HG03097 (cell line): ENCODE measurements around the gene MED16.

ENCODE experiments used
- ATAC-seq: cut with Tn5 transposase; IDR thresholded peaks from one replicate; pipeline ENCODE4 v1.9.1; 2021; ENCODE audit not compliant: unreplicated experiment, low FRiP score

The MED16 gene

DNA sequence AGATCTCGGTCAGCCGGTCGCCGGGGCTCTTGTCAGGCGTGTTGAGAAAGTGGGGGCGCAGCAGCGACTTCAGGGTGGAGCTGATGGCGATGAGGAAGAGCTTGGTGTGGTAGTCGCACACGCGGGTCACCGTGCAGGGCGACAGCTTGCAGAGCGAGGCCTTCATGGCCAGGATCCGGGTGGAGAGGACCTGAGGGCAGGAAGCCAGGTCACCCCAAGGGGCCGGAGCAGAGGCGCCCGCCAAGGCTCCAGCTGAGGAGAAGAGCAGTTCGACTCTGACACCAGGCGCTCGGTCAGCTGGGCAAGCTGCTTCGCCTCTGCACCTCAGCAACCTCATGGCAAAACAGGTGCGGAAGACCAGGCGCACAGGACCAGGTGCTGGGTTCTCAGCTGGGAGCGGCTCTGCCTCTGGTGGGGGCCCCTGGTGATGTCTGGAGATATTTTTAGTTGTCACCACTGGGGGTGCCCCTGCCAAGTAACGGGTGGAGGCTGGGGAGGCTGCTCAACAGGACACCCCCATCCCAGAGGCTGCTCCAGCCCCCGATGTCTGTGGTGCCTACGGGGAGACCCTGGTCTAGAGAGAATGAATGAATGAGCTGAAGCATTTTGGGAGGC, 17.6 kb downstream of the MED16 start:
- no peak for ATAC-seq

DNA sequence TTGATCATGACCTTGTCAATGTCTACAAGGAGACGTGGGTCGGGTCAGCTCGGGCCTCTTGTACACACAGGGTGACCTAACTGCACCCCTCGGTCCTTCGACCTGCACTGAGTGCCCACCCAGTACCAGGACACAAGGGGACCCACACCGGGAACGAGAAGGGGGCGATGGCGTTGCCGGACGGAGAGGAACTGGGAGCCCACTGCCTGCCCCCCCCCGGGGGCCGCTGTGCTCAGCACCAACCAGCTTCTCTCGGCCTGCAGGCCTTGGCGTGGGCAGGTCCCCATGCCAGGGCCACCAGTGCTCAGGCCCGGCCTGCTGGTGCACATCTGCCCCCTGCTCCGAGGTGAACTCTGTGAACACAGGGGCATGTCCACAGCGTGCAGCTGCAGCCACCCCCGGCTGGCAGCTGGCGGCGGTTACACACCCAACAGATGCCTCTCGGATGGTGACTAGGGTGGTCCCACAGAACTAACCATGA, 19.4 kb downstream of the MED16 start:
- ATAC-seq, result no peak

DNA sequence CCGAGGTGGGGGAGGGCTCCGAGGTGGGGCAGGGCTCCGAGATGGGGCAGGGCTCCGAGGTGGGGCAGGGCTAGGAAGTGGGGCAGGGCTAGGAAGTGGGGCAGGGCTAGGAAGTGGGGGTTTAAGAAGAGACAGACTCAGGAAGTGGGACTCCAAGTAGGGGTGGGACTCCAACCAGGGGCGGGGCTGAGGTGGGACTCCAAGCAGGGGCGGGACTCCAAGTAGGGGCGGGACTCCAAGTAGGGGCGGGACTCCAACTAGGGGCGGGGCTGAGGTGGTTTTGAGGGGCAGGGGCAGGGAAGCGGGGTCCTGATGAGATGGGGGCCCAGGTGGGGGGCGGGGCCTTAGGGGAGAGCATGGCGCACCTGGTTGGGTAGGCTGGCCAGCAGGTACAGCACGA, 19.9 kb downstream of the MED16 start:
- no peak for ATAC-seq

DNA sequence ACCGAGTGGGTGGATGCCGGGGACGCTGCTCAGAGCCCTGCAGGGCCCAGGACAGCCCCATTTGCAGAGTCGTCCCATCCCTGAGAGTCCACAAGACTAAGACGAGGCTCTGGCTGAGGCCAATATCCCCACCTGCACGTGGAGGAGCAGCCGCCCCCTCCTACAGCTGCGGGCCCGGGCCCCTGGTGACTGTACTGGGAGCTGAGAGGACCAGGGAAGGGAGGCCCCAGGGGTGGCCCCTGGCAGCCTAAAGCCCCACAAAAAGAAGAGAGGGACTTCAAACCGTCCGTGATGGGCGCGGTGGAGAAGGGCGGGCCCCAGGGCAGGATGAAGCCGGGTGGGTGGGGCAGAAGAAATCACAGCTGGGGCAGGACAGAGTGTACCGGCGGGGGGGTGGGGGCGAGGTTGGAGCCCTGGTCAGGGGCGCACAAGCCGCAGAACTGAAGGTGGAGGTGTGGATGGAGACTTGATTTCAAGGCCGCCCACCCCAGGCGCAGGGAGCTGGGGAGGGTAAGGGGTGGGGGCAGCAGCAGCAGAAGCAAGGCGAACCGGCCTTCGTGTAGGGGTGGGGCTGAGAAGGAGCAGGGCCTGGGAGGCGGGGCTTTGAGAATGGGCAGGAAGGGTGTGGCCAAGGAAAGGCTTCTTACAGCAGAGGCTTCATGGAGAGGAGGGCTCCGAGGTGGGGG, 20.6 kb downstream of the MED16 start:
- ATAC-seq, result no peak

DNA sequence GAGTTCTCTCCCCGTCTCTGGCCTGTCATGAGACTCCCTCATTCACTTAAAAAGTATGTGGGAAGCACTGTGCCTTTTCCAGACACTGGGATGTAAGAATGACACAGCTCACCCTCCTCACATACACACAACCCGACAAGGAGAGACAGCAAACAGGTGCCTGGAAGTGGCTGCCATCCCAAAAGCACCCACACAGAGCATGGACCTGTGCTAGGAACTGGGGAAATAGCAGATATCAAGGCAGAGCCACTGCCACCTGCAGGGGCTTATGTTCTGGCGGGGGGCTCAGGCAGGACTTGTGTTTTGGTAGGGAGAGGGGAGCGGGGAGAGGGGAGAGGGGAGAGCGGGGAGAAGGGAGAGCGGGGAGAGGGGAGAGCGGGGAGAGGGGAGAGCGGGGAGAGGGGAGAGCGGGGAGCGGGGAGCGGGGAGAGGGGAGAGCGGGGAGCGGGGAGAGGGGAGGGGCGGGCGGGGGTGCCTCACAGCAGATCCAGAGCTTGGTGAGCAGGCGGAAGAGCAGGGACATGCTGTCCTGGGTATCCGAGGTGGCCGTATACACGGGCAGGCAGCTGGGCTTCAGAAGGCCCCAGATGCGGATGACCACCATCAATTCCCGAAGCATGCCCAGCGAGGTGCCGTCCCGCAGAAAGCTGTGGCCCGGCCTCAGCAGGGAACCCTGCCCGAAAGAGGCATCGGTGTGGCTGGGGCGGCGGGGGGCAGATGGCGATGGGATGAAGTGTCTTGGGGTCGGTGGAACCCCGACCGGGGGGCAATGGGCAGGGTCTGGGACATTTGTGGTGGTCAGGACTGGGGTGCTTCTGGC, 21.3 kb downstream of the MED16 start:
- ATAC-seq, result no peak

DNA sequence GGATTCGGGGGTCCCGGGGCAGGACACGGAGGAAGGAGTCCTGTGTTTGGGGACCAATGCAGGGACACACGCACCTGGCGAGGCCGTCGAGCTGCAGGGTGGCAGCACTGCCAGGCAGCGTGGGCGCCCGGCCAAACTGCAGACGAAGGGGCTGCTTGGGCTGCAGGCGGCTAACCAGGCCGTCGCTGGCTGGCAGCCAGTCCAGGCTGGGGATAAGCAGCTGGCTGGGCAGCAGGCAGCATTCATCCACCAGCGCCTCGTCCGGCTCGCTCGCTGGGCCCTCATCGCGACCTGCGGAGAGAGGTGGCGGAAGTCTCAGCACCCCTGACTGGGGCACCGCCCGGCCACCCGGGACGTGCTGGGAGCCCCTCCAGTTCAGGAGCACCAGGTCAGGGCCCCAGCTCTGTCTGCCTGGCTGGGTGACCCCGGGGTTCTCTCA, 22.0 kb downstream of the MED16 start:
- ATAC-seq, result no peak

DNA sequence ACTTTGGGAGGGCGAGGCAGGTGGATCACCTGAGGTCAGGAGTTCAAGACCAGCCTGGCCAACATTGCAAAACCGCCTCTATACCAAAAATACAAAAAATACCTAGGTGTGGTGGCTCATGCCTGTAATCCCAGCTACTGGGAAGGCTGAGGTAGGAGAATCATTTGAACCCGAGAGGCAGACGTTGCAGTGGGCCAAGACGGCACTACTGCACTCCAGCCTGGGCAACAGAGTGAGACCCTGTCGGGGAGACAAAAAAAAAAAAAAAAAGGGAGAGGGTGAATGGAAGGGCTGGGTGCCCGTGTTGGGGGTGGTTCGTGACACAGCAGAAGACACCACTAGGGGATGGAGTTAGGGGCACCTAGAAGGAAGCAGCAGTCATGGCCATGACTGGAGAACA, 22.7 kb downstream of the MED16 start:
- no peak for ATAC-seq

DNA sequence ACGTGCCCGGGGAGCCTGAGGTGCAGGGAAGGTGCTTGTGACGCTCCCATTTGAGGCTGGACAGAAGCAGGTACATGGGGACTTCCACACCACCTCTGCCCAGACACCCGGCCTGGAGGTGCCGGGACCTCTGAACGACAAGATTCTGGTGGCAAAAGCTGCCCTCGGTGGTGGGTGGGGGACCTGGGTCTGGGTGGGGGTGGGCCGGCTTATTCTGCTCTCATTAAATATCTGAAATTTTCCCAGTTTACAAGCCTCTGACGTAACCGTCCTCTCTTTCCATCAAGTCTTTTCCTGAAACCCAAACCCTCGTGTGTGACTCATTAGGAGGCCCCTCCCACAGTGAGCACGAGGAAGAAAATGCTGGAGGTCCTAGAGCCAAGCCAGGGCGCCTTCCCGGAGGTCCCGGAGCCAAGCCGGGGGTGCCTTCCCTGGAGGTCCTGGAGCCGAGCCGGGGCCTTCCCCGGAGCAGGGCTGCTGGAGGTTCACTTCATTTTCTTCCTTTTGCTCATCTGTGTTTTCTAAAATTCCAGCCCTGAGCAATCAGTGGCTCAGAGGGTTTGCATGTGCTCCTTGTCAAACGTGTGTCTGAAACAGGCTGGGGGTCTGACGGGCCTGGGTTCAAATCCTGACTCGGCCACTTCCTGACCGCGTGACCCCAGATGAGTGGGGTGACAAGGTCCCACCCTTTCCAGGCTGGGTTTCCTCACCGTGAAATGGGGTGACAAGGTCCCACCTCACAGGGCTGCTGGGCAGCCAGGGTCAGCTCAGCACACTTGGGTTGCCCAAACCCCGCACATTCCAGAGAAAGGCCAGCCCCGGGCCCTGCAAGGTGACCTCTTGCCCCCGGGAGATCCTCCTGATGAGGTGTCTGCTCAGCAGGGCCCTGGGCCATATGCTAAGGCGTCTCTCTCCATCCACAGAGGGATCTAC, 23.5 kb downstream of the MED16 start:
- ATAC-seq, result no peak

DNA sequence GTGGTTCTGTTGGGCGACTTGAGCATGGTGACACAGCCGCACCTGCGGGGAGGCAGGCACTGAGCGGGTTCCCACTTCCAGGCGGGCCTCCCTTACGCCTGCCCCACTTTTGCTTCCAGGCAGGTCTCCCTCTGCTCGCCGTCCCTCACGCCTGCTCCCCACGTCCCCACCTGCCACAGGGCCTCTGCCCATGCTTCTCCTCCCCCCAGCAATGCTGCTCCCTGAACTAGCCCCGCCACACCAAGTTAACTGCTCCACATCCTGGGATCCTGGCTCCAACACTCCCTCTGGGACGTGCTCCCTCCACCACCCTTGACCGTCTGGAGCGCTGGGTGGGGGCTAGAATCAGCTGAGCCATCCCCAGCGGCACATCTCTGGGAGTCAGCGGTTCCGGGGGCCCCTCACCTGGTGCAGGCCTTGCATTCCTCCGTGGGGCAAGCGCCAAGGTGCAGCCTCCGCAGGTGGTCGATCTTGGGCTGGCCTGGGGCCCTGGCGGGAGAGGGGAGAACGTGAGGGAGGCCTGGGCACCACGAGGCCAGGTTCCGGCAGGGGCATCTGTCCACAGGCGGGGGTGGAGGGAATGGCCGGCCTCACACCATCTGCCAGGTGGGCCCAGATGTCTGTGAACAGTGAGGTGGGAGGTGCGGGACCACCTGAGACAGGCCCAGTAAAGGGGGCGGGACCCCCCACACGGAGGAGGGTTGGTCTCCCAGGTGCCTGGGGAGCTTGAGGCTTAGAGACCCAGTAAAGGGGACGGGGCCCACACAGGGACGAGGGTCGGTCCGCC, 24.3 kb downstream of the MED16 start:
- no peak for ATAC-seq

DNA sequence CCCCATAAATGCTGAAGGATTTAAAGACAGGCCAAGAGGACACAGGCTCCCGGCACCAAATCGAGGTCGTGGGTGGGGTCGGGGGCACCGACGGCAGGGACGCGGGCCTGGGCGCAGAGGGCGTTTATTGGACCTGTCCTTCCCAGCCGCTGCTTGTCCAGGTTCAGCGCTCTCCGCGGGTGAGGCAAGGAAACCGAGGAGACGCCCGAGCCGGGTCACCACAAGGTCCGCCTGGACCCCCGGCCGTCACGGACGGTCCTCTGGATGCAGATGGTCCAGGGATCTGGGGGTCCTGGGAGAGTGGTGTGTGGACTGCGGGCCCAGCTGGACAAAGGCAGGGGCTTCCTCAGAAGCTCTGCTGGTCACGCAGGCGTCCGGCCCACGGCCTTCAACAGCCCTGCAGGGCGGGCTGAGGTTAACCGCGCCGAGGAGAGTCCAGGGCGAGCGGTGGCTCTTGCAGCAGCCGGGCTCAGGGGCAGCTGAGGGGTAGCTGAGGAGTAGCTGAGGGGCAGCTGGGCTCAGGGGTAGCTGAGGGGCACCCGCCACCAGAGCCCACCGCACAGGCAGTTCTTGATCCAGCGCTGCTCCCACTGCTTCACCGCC, 25.0 kb downstream of the MED16 start:
- ATAC-seq, result no peak

DNA sequence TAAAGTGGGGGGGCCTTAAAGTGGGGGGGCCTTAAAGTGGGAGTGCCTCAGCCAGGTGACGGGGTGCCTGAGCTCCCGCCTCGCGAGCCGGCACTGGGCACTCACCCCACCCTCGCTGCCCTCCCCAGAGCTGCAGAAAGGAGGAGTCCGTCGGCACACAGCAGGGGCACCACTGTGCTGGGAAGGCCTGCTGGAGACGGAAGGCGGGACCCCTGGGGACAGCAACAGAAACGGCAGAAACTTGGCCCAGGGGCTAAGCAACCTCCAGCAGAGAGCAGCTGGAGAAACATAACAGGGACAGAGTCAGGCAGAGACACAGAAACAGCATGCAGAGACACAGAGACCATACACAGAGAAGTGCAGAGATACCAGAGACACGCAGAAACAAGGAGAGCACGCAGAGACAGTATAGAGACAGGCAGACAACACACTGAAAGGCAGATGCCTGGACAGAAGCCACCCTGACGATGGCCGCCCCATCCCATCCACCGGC, 25.6 kb downstream of the MED16 start:
- ATAC-seq, result no peak

DNA sequence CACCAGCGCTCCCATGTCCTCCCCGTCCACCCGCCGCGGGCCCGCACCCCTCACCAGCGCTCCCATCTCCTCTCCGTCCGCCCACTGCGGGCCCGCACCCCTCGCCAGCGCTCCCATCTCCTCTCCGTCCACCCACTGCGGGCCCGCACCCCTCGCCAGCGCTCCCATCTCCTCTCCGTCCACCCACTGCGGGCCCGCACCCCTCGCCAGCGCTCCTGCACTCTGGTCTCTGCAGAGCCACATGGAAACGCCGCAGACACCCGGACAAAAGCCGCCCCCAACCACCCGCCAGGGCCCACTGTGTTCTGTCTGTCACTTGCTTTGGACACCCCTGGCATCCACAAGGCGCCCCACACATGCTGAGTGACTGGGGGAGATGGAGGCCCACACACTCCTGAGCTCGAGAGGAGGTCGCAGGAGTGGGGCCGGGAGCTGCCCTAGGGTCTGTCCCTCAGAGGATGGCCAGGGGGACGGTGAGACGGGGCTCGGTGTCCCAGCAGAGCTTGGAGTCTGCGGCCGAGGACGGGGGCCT, 26.2 kb downstream of the MED16 start:
- no peak for ATAC-seq

DNA sequence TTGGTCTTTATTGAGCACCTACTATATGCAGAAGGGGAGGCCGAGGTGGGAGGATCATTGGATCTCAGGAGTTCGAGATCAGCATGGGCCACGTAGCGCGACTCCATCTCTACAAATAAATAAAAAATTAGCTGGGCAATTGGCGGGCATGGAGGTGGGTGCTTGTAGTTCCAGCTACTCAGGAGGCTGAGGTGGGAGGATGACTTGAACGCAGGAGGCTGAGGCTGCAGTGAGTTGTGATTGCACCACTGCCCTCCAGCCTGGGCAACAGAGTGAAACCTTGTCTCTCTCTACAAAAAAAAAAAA, 29.7 kb downstream of the MED16 start:
- ATAC-seq, result no peak

DNA sequence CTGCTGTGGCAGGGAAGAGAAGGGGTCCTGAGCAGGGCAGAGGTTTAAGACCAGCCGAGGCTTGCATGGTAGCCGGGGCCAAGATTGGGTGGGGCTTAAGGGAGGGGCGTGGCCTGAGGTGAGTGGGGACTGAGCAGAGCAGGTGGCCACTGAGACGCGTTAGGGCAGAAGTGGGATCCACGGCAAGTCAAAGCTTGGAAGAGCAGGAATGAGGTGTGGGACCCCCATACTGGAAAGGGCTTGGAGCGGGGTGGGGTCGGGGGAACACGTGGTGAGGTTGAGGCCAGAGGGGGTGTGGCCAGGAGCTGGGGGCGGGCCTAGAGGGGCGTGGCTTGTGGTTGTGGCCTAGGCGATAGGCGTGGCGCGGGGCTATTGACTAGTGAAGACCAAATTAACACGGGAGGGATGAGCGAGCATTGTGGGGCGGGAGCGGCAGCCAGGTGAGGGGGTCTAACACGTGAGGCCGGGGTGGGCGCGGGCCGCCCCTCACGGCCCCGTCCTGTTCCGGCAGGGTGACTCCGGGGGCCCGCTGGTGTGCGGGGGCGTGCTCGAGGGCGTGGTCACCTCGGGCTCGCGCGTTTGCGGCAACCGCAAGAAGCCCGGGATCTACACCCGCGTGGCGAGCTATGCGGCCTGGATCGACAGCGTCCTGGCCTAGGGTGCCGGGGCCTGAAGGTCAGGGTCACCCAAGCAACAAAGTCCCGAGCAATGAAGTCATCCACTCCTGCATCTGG, 30.2 kb downstream of the MED16 start:
- ATAC-seq, result no peak

DNA sequence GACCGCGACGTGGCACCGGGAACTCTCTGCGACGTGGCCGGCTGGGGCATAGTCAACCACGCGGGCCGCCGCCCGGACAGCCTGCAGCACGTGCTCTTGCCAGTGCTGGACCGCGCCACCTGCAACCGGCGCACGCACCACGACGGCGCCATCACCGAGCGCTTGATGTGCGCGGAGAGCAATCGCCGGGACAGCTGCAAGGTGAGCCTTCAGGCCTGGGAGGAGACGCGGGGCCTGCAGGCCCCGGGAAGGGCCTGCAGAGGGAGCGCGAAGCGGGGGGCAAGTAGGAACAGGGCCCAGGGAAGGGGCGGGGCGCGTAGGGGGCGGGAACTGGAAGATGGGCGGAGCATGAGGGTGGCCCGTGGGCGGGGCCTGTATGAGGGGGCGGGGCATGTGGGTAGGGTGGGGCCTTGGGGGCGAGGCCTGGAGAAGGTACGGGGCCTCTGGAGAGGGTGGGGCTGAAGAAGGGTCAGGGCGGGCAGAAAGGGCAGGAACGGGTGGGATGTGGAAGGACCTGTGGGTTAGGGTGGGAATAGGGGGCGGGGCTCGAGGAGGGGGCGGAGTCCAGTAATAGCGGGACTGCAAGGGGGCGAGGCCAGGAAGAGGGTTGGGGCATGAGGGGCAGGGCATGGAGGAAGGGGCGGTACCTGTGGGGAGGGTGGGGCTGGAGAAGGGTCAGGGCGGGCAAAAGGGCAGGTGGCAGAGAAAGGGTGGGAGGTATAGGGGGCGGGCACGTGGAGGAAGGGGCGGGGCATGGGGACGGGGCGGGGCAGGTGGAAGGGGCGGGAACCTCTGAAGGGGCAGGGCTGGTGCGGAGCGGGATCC, 31.0 kb downstream of the MED16 start:
- ATAC-seq, result no peak

DNA sequence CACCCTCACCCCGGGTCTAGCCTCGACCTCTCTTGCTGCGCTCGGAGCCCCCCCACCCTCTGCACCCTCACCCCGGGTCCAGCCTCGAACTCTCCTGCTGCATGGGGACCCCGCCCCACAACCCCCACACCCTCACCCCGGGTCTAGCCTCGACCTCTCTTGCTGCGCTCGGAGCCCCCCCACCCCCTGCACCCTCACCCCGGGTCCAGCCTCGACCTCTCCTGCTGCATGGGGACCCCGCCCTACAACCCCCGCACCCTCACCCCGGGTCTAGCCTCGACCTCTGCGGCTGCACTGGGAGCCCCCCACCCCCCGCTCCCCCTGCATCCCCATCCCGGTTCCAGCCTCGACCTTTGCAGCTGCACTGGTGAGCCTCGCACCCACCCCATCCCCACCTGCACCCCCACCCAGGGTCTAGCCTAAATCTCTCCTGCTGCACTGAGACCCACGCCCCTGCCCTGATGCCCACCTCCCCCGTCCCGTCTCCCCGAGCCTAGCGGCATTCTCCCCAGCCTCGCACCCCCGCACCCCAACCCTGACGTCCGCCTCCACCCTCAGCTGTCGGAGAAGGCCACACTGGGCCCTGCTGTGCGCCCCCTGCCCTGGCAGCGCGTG, 31.7 kb downstream of the MED16 start:
- no peak for ATAC-seq
